HG03558 (cell line): ENCODE data around the gene MRPS2.
"Not testable (repeated sequence)": the region's sequence is repeated elsewhere in the genome, so short reads cannot be mapped to it uniquely, and the experiment has no call there.

ENCODE experiments used
- ATAC-seq: cut with Tn5 transposase; IDR thresholded peaks from one replicate; pipeline ENCODE4 v1.9.1; 2021; ENCODE audit warnings: moderate number of reproducible peaks; ENCODE audit not compliant: unreplicated experiment; ENCODE audit errors: extremely low read depth

MRPS2 gene

DNA sequence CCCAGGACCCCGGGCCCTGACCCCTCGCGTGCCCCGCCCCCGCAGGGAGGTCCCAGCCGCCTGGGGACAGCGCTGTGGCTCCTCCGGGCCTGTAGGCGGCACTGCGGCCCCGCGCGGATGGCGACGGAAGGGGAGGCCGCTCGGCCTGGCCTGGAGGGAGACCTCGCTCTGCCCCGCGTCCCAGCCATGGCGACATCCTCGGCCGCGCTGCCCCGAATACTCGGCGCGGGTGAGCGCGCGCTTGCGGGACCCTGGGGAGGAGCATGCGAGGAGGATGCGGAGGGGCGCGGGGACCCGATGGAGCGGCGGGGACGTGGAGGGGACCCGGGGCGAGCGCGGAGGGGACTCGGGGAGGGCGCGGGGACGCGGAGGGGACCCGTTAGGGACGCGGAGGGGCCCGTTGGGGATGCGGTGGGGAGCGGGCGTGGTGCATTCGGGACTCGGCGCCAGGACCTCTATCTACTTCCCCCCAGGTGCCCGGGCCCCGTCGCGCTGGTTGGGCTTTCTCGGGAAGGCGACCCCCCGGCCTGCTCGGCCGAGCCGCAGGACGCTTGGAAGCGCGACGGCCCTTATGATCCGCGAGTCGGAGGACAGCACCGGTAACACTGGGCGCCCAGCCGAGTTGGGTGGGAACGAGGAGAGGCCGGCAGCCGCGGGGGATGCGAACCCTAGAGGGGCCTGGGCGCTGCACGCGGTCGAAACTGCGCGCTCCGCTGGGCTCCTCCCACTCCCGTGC lies at the start of gene MRPS2:
TSS of gene MRPS2 (plus strand) at position 158 of the 736 bp plus-strand sequence. CDS start at position 187, 29 bp downstream.
- peak; percentile 57 for ATAC-seq

DNA sequence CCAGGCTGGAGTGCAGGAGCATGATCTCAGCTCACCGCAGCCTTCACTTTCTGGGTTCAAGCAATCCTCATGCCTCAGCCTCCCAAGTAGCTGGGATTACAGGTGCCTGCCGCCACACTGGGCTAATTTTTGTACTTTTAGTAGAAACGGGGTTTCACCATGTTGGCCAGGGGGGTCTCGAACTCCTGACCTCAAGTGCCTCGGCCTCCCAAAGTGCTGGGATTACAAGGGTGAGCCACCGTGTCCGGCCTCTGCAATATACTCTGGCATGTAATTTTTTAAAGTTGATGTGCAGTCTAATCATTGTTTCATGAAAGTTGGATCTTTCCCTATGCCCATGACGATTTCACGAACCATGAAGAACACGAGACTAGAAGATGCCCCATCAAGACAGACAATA lies 49.5 kb upstream of the MRPS2 start:
- no peak for ATAC-seq

GRCh38 chr9:135451909-135452308 lies 48.6 kb upstream of the MRPS2 start:
- ATAC-seq: not testable (repeated sequence)

GRCh38 chr9:135454737-135455136 lies 45.7 kb upstream of the MRPS2 start:
- no peak for ATAC-seq

GRCh38 chr9:135455401-135456030 lies 45.0 kb upstream of the MRPS2 start:
- ATAC-seq: no peak

DNA sequence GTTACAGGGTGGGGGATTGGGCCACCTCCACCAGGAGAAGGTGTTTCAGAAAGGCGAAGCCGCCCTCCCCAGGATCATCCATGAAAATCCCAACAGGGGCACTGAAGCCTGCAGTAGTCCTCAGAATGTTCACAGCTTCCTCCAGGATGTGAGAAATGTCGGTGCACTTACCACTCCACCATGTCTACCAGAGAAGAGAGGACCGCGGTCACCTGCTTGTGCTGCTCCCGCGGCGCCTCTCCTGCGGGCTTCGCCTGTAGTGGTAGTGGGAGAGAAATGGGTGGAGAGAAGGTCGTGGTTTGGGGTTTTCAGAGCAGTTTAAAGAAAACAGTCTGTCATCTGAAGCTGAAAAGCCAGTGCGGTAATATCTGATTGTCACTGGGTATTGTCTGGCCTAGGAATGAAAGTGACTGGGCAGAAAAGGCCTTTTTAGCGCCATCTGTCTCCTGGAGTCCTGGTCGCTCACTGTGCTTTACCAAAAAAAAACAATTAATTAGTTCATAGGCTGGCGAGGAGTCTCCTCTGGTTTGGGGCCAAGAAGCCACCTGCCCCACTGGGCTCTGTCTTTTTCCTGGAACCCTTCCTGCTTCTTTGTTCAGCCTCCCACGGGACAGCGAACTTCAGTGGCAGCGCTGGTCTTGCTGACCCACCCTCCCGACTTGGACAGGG lies 43.9 kb upstream of the MRPS2 start:
- ATAC-seq: no peak

- ATAC-seq: not testable (repeated sequence)
Measured at GRCh38 chr9:135458478-135458877, 42.0 kb upstream of the MRPS2 start.

GRCh38 chr9:135461936-135462335 lies 38.5 kb upstream of the MRPS2 start:
- no peak for ATAC-seq

DNA sequence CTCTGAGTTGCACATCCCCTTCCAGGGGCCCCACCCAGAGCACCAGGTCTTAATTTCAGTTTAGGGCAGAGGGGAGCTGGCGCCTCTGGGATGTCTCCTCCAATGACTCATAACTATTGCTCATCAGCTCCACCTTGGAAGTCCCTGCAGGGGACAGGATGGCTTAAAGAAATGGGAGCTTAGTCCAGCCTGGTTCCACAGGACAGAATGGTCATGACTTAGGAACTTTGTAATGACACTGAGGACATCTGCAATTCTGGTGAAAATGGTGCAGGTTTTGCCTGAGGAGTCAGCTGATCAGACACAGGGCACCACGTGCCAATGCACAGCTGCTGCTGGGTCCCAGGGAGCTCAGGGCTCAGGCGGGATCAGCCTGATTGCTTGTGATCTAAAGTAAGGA lies 37.3 kb upstream of the MRPS2 start:
- ATAC-seq: no peak

DNA sequence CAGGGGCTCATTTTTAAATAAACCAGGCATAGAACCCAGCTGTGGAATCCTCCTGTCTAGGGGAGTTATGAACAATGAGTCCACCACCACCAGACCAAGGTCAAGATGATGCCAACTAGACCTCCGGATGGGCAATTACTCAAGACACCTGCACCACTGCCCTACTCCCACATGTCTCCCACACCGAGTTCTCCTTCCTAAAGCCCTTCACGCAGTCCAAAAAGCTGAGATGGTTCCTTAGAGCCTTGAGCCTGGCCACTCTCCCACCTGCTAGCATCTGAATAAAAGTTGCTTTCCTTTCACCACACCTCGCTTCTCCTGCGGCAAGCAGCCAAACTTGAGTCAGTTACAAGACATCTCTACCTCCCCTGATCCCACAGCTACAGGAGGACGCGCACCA lies 36.3 kb upstream of the MRPS2 start:
- no peak for ATAC-seq

- no peak for ATAC-seq
Measured at GRCh38 chr9:135468854-135469521, 31.5 kb upstream of the MRPS2 start.

GRCh38 chr9:135471791-135472640 lies 28.5 kb upstream of the MRPS2 start:
- ATAC-seq: no peak

- no peak for ATAC-seq
Measured at GRCh38 chr9:135473972-135474543, 26.4 kb upstream of the MRPS2 start.

- ATAC-seq: no peak
Measured at GRCh38 chr9:135474915-135475314, 25.6 kb upstream of the MRPS2 start.

GRCh38 chr9:135476561-135477355 lies 23.7 kb upstream of the MRPS2 start:
- ATAC-seq: no peak

DNA sequence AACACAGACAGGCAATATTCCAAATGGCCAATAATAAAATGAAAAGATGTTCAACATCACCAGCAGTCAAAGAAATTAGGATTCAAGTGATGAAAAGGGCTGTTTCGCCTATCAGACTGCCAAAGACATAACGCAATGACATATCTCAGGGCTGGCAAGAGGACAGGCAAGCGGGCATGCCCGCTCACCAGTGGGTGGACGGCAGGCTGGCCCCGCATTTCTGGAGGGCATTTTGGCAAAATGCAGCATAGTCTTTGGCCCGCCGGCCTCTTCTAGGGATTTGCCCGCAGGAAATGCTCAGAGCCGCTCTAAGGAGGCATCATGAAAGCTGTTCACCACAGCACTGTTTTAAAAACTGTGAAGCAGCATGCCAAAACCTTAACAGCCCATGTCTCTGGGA lies 22.3 kb upstream of the MRPS2 start:
- no peak for ATAC-seq

- ATAC-seq: no peak
Measured at GRCh38 chr9:135478829-135479468, 21.5 kb upstream of the MRPS2 start.

DNA sequence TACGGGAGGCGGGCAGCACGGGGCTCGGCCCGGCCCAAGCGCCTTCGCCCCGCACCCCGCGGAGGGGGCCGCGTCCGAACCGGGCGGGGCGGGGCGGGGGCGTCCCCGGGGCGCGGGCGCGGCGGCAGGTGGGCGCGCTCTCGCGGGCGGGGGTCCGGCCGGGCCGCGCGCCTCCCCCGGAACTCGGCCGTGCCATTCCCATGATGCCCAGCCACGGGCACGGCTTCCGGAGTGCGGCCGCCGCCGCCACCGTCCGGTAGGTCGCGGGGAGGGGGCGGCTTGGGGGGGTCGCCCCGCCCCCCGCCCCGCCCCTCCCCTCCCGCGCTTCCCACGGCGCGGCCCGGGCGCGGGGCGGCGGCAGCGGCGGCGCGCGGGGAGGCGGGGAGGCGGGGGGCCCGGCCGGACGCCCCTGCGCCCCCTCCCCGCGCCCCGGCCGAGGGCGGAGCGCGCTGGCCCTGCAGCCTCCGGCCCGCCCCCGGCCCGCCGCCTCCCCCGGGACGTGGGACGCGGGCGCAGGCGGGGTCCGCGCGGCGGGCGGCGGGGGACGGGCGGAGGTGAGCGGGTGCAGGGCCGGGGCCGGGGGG lies 20.9 kb upstream of the MRPS2 start, which contains the start of gene PPP1R26:
TSS of gene PPP1R26 (plus strand) at position 314 of the 584 bp plus-strand sequence. CDS start 4,729 bp downstream, outside the sequence.
- no peak for ATAC-seq
